ENCODE results near the gene DYSF. TPM values are rescaled to one million over a fixed set of nuclear protein-coding genes. Genes with fewer than 3 reads are reported as not detected.

The DYSF gene
- polyA plus RNA-seq, 12 donors = 53.5 to 196 (median 112) TPM

- no peak for DNase-seq
Observed at GRCh38 chr2:71568103-71568502, 114.7 kb downstream of the DYSF start.

GRCh38 chr2:71570511-71570910, 117.2 kb downstream of the DYSF start:
- no peak for DNase-seq

GRCh38 chr2:71570951-71571460, 117.6 kb downstream of the DYSF start:
- DNase-seq = no peak

GRCh38 chr2:71571945-71572344, 118.6 kb downstream of the DYSF start:
- DNase-seq = no peak

- DNase-seq = no peak
Observed at GRCh38 chr2:71575966-71576365, 122.6 kb downstream of the DYSF start.

GRCh38 chr2:71576541-71576940, 123.2 kb downstream of the DYSF start:
- peak; percentile 77 for DNase-seq

GRCh38 chr2:71577209-71577608, 123.8 kb downstream of the DYSF start:
- no peak for DNase-seq

GRCh38 chr2:71578767-71579342, 125.5 kb downstream of the DYSF start:
- peak; percentile 69 for DNase-seq

- no peak for DNase-seq
Observed at GRCh38 chr2:71581026-71581425, 127.7 kb downstream of the DYSF start.

- DNase-seq = no peak
Observed at GRCh38 chr2:71583876-71584275, 130.5 kb downstream of the DYSF start.

GRCh38 chr2:71586471-71586870, 133.1 kb downstream of the DYSF start:
- no peak for DNase-seq

- DNase-seq = no peak
Observed at GRCh38 chr2:71587509-71588073, 134.2 kb downstream of the DYSF start.

GRCh38 chr2:71588497-71589170, 135.3 kb downstream of the DYSF start:
- DNase-seq = no peak

GRCh38 chr2:71589763-71590162, 136.4 kb downstream of the DYSF start:
- no peak for DNase-seq

GRCh38 chr2:71591044-71591443, 137.7 kb downstream of the DYSF start:
- no peak for DNase-seq

GRCh38 chr2:71592181-71592711, 138.9 kb downstream of the DYSF start:
- DNase-seq = no peak

GRCh38 chr2:71595569-71595968, 142.2 kb downstream of the DYSF start:
- no peak for DNase-seq

- peak; percentile 31 for DNase-seq
Observed at GRCh38 chr2:71596011-71596410, 142.7 kb downstream of the DYSF start.

GRCh38 chr2:71597756-71598155, 144.4 kb downstream of the DYSF start:
- no peak for DNase-seq

- no peak for DNase-seq
Observed at GRCh38 chr2:71598526-71598925, 145.2 kb downstream of the DYSF start.

- DNase-seq = no peak
Observed at GRCh38 chr2:71599038-71599437, 145.7 kb downstream of the DYSF start.

GRCh38 chr2:71599646-71600236, 146.4 kb downstream of the DYSF start:
- DNase-seq = no peak

GRCh38 chr2:71600555-71600954, 147.2 kb downstream of the DYSF start:
- no peak for DNase-seq
